H1 (cell line): Measurements from ENCODE around the gene ZCCHC3. TPM values are rescaled to one million over a fixed set of nuclear protein-coding genes. Genes with fewer than 3 reads are reported as not detected.

Experiments
- CBX8 ChIP-seq: fragments of 300-800, 300-1000 bp; sonication (generic); IDR thresholded peaks from 2 replicates; pipeline ENCODE4 v1.7.1; 2016; ENCODE audit warnings: low read depth, low read length, borderline replicate concordance
- EP300 ChIP-seq, 2 experiments: IDR thresholded peaks; 1 replicate in 1 of 2; 2 replicates in 1 of 2; pipeline ENCODE4 v1.6.1; 2011 to 2012; ENCODE audit warnings: low read depth in 2 of 2, low read length in 2 of 2, mild to moderate bottlenecking in 2 of 2, borderline replicate concordance in 1 of 2, inconsistent platforms in 1 of 2, moderate library complexity in 1 of 2
- HDAC6 ChIP-seq: IDR thresholded peaks from one replicate; pipeline ENCODE4 v1.7.1; 2012; ENCODE audit warnings: low read depth, mild to moderate bottlenecking, inconsistent platforms, low read length, moderate library complexity
- PHF8 ChIP-seq: fragments of 200-600 bp; sonication (generic); conservative IDR thresholded peaks from 2 replicates; pipeline ENCODE4 v1.7.1; 2012; ENCODE audit warnings: low read depth, mild to moderate bottlenecking, inconsistent platforms, low read length, moderate library complexity
- polyA plus RNA-seq, 7 experiments: library from polyadenylated mRNA; depleted of rRNA in 3 of 7; stranded (reverse) in 5 of 7; unstranded in 2 of 7; fragments of >200 nt in 5 of 7; fragments of 200-250 nt in 2 of 7; gene quantifications; 1 replicate in 5 of 7; 2 replicates in 1 of 7; 4 replicates in 1 of 7; pipeline versions ENCODE4 v1.2.1 to v1.2.3, GENCODE V29; 2011 to 2013; ENCODE audit warnings: missing spikeins in 2 of 7, mixed read lengths in 2 of 7
- total RNA-seq: library from RNA; stranded (reverse); fragmentation: NEBNext Ultra II Directional; extraction: Animal tissue kit (Norgen Biotek cat#: 25700); gene quantifications from 2 replicates; pipeline ENCODE4 v1.2.1, GENCODE V29; 2021

ZCCHC3 gene
- total and polyA plus RNA-seq, 2 of the 8 experiments (the other 6 are each of a cell fraction or from before 2014, with no cell fraction given) = 33.7 to 52.4 TPM

DNA sequence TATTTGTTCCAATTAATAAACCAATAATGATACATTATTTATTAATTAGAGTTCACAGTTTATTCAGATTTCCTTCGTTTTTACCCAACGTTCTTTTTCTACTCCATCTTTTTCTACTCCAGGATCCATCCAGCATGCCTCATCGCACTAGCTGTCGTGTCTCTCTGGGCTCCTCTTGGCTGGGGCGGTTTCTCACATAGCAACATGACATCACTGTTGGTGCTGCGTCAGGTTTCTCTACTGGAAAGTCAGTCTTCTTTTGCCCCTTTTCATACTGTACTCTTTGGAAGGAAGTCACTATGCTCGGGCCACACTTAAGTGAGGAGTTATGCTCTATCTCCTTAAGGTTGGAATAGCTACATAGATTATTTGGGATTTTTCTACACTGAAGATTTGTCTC is 14.2 kb downstream of the ZCCHC3 start (continued):
- TF ChIP-seq PHF8 (no peak), HDAC6 (no peak), CBX8 (no peak), EP300 (IDR thresholded peaks at IDR 0.05; ENCODE audit: borderline replicate concordance in 1 of 2, low read depth in 2 of 2, low read length in 2 of 2) (no peak)
